ENCODE results near the gene HIBCH. TPM values are rescaled to one million over a fixed set of nuclear protein-coding genes. Genes with fewer than 3 reads are reported as not detected.

Gene HIBCH
- total and polyA plus RNA-seq, 2 of the 13 experiments (the other 11 are each of a cell fraction or from before 2014, with no cell fraction given), result 18.8 to 49.5 TPM

GRCh38 chr2:190343536-190344275, 24.1 kb upstream of the HIBCH start, which contains the start of gene INPP1 (continued):
- no peak for TF ChIP-seq PRDM15 (CRISPR knock-in tag; IDR thresholded peaks at IDR 0.05)
- no peak; the same call in 1 of the 2 replicates for TF ChIP-seq SNAI1 (CRISPR knock-in tag; IDR thresholded peaks at IDR 0.05; ENCODE audit: borderline replicate concordance)
- no peak for TF ChIP-seq HBP1 (CRISPR knock-in tag; IDR thresholded peaks at IDR 0.05; ENCODE audit: low read depth)
- peak; percentile 63 for TF ChIP-seq ZNF770 (CRISPR knock-in tag; IDR thresholded peaks at IDR 0.05)
- no peak for TF ChIP-seq TOE1 (CRISPR knock-in tag; IDR thresholded peaks at IDR 0.05)
- TF ChIP-seq SOX6 (IDR thresholded peaks at IDR 0.05), result no peak
- no peak for TF ChIP-seq SOX6 (CRISPR knock-in tag; IDR thresholded peaks at IDR 0.05)
- TF ChIP-seq PAF1 (CRISPR knock-in tag; IDR thresholded peaks at IDR 0.05), result no peak
- no peak for TF ChIP-seq KIAA2018 (CRISPR knock-in tag; IDR thresholded peaks at IDR 0.05; ENCODE audit: borderline replicate concordance)
- TF ChIP-seq ZNF598 (CRISPR knock-in tag; IDR thresholded peaks at IDR 0.05; ENCODE audit: borderline replicate concordance), result no peak
- no peak for TF ChIP-seq IRF2 (CRISPR knock-in tag; IDR thresholded peaks at IDR 0.05)
- peak; percentile 91 for TF ChIP-seq MTA1 (CRISPR knock-in tag; IDR thresholded peaks at IDR 0.05; ENCODE audit: borderline replicate concordance)
- TF ChIP-seq ZNF510 (CRISPR knock-in tag; IDR thresholded peaks at IDR 0.05; ENCODE audit: low read depth), result peak; percentile 90; the same call in 1 of the 2 replicates
